HG03521 (cell line): ENCODE results near the gene HNRNPR.
"Not testable (repeated sequence)": the region's sequence is repeated elsewhere in the genome, so short reads cannot be mapped to it uniquely, and the experiment has no call there.

Source experiments
- ATAC-seq: cut with Tn5 transposase; IDR thresholded peaks from one replicate; pipeline ENCODE4 v1.9.1; 2021; ENCODE audit warnings: mild to moderate bottlenecking, moderate library complexity; ENCODE audit not compliant: unreplicated experiment

HNRNPR gene

GRCh38 chr1:23257371-23257770 lies 86.7 kb downstream of the HNRNPR start:
- not testable (repeated sequence) for ATAC-seq
